ENCODE results near the gene STPG4. TPM values are rescaled to one million over a fixed set of nuclear protein-coding genes. Genes with fewer than 3 reads are reported as not detected.

STPG4 gene
- total RNA-seq, 2 experiments from 2014 or later, result 0.14 to 0.23 TPM

DNA sequence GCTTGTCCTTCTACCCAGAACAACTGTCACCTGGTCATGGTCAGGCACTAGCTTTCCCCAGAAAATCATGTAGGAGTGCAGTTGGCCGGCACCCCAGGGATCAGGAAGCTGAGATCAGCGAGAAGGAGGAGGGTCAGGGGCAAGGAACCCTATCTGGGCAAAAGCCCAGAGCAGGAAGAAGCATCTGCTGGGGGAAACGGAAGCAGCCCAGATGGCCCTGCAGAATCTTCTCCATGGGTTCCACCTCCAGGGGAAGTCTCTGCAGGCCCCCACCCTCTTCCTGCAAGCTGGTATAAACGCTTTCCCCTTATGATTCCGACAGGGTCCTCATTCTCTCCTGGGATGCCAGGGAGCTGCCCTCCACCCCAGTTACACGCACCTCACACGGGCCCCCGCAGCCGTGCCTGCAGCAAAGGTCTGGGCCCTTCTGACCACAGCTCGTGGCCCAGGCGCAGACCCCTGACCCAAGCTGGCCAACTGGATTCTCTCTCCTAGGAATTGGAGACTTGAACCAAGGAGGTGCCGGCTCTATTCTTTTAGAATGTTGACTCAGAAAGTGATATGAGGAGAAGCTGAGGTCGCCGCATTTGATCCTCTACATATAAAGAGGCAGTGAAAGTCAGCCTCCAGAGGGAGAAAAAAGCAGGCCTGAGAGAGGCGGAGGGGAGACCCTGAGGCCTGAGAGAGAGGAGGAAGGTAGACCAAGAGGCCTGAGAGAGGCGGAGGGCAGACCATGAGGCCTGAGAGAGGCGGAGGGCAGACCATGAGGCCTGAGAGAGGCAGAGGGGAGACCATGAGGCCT lies 71.0 kb downstream of the STPG4 start:
- intact Hi-C loops (cut with DNase I, micrococcal nuclease), result no loop called here
- H3K27me3 Mint-ChIP-seq, result no peaks in the 10 kb centered on the region
- DNase-seq (no peak), ATAC-seq (no peak)
- CTCF ChIA-PET, result interaction anchor here (0.7 kb wide), 1 partner anchor 36 kb away, joined by 3 read pairs; no protein-coding TSS in a partner anchor
- no peaks in the 10 kb centered on the region for H3K36me3 Mint-ChIP-seq (ENCODE audit: low read depth)
- peaks cover 3% of the 10 kb centered on the region for H3K4me1 Mint-ChIP-seq
- POLR2A ChIA-PET, result no interaction called here
- H3K27ac Mint-ChIP-seq, result no peak overlapping the region
- H3K9me3 Mint-ChIP-seq (ENCODE audit: low read depth), result no peaks in the 10 kb centered on the region
- no peak overlapping the region for H3K4me3 Mint-ChIP-seq

DNA sequence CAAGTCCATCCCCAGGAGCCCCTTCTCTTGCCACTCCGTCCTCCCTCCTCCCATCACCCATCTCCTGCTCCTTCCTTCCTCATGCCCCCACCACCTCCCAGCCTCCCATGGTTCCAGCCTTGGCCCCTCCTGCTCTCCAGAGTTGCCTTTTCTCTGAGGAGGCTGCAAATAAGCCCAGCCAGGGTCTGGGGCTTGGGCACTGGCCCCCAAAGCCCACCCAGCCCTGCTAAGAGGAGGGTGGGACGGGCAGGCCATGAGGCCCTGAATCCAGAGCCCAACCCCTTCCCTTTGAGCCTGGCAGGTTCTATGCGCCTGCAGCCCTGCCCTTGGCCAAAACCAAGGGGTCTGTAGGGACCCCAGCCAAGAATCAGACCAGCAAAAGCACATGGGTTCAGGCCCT lies 71.6 kb downstream of the STPG4 start:
- Mint-ChIP-seq H3K4me1 (peaks cover 3% of the 10 kb centered on the region), H3K9me3 (ENCODE audit: low read depth) (no peaks in the 10 kb centered on the region), H3K36me3 (ENCODE audit: low read depth) (no peaks in the 10 kb centered on the region), H3K4me3 (no peak overlapping the region), H3K27me3 (no peaks in the 10 kb centered on the region), H3K27ac (no peak overlapping the region)
- ATAC-seq (no peak), DNase-seq (no peak)
- ChIA-PET CTCF (no interaction called here), POLR2A (no interaction called here)
- intact Hi-C loops (cut with DNase I, micrococcal nuclease), result no loop called here

DNA sequence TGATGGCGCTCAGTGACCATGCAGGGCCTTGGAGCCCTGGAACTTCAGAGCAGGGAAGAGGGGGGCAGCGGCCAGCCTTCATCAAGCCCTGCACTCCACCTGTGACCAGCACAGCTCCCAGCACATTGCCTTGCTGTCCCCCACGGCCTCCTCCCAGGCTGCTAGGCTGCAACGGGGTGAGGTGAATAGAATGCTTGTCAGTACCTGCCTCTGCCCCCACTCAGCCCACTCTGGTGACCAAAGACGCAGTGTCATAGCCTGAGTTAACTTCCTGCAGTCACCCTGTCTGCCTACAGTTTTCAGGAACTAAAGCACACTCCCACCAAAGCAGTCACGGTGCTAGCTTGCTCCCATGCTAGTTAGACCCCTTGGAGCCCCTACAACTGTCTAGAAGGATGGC lies 72.1 kb downstream of the STPG4 start:
- CTCF ChIA-PET, result no interaction called here
- H3K27me3 Mint-ChIP-seq, result no peaks in the 10 kb centered on the region
- H3K9me3 Mint-ChIP-seq (ENCODE audit: low read depth), result no peaks in the 10 kb centered on the region
- no peak overlapping the region for H3K4me3 Mint-ChIP-seq
- no peak for DNase-seq
- POLR2A ChIA-PET, result interaction anchor here (0.6 kb wide), 1 partner anchor 15 kb away, joined by 3 read pairs; no protein-coding TSS in a partner anchor
- no peak overlapping the region for H3K27ac Mint-ChIP-seq
- no peak for ATAC-seq
- intact Hi-C loops (cut with DNase I, micrococcal nuclease), result no loop called here
- H3K36me3 Mint-ChIP-seq (ENCODE audit: low read depth), result no peaks in the 10 kb centered on the region
- peaks cover 3% of the 10 kb centered on the region for H3K4me1 Mint-ChIP-seq

DNA sequence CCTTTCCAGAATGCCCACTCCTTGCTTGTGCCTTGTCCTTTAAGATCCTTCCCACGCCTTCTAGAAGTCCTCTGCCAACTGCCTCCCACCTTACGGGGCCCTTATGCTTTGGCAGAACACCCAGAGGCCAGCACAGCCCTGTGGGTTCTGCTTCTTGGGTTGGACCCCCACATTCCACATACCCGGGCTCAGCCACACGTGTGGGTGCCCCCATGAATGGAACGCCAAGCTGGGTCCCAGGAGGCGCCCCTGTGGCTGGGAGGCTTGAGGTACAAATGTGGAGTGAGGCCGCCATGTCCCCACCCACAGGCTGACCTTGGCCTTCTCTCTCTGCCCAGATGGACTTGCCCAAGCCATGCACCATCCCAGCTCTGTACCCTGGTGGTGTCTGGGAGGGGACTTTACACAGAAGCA lies 74.2 kb downstream of the STPG4 start:
- no peak for ATAC-seq
- no peak for DNase-seq
- Mint-ChIP-seq H3K9me3 (ENCODE audit: low read depth) (no peaks in the 10 kb centered on the region), H3K36me3 (ENCODE audit: low read depth) (no peaks in the 10 kb centered on the region), H3K27ac (no peak overlapping the region), H3K27me3 (no peaks in the 10 kb centered on the region), H3K4me3 (no peak overlapping the region), H3K4me1 (no peaks in the 10 kb centered on the region)
- intact Hi-C loops (cut with DNase I, micrococcal nuclease), result no loop called here
- ChIA-PET CTCF (interaction anchor here (0.9 kb wide), 1 partner anchor 29 kb away, joined by 6 read pairs; no protein-coding TSS in a partner anchor), POLR2A (no interaction called here)

DNA sequence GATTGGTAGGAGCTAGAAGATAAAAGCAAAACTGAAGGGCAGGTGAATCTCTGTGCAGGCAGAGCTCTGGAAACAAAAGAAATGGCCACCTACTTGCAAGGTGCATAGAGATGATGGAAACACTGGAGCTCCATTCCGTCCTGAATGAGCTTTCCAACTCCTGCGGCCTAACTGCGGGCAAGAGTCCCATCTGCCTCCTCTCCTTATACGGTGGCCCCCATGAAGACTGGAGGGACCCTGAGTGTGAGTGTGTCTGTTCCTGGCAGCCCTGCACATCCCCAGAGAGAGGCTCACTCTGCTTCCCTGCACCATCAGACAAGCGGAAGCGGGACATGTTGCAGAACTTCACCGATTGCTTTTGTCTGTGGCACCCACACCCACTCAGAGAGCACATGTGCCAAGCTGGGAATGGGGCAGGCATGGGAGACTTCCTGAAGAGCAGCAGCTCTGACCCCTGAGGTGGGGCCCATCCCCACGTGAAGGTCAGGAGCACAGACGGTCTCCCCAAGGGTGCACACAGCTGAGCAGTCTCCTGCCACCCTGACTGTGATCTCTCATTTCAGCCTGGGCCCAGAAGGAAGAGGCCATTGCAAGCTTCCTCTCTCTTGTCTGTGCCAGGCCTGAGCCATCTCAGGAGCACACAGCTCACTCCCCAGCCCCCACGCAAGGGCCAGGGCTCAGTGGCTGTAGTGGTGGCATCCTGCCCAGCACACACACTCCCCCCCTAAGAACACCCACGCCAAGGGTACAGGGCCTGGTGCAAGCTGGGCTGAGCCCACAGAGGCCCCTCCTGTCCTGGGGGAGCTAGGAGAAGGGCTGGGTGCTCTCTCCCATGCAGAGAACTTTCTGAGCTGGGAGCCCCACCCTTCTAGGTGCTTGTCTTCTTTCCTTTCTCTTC lies 75.3 kb downstream of the STPG4 start:
- DNase-seq (no peak), ATAC-seq (no peak)
- Mint-ChIP-seq H3K9me3 (ENCODE audit: low read depth) (no peaks in the 10 kb centered on the region), H3K4me3 (no peak overlapping the region), H3K36me3 (ENCODE audit: low read depth) (no peaks in the 10 kb centered on the region), H3K27me3 (no peaks in the 10 kb centered on the region), H3K4me1 (no peaks in the 10 kb centered on the region), H3K27ac (no peak overlapping the region)
- ChIA-PET CTCF (interaction anchor here (0.9 kb wide), 1 partner anchor 30 kb away, joined by 6 read pairs; no protein-coding TSS in a partner anchor), POLR2A (no interaction called here)
- intact Hi-C loops (cut with DNase I, micrococcal nuclease), result no loop called here

DNA sequence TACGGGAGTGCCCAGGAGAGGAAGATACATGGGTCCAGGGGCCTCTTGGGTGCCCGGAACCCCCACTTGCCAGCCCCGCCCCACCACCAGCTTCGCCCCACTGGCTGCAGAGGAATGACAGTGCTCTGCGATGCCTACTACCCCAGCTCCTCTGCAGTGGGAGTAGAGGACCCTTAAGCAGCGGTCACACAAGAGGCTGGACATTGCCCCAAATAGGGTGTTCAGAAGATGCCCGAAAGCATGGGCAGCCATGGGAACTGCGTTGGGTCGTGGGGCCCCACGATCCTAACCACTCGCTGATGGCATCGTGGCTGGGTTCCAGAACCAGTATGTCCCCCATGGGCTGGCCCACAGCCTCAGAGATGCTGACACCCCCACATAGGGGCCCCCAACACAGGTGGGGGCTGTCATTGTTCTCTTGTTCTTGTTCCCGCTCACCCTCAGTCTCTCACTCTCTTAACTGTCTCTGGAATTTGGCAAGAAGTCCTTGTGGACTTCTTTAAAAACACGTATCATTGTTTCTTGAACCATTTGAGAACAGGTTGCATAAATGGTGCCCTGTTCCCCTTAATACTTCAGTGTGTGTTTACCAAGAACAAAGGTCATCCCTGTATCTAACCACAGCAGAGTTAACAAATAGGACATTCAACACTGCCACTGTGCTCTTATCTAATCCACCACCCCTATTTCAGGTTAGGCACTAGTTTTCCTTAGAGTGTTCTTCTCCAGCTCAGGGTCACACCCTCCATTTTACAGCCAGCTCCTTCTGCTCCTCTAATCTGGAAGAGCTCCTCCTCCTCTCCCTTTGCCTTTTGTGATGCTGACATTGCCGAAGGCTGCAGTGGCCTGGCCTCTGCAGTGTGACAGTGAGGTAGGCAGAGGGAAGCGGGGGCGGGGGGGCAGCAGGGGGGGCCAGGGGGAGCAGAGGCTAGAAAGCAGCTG lies 76.3 kb downstream of the STPG4 start:
- Mint-ChIP-seq H3K9me3 (ENCODE audit: low read depth) (no peaks in the 10 kb centered on the region), H3K4me3 (no peak overlapping the region), H3K27me3 (no peaks in the 10 kb centered on the region), H3K4me1 (no peaks in the 10 kb centered on the region), H3K36me3 (ENCODE audit: low read depth) (no peaks in the 10 kb centered on the region), H3K27ac (no peak overlapping the region)
- DNase-seq (no peak), ATAC-seq (no peak)
- ChIA-PET POLR2A (no interaction called here), CTCF (no interaction called here)
- intact Hi-C loops (cut with DNase I, micrococcal nuclease), result no loop called here

DNA sequence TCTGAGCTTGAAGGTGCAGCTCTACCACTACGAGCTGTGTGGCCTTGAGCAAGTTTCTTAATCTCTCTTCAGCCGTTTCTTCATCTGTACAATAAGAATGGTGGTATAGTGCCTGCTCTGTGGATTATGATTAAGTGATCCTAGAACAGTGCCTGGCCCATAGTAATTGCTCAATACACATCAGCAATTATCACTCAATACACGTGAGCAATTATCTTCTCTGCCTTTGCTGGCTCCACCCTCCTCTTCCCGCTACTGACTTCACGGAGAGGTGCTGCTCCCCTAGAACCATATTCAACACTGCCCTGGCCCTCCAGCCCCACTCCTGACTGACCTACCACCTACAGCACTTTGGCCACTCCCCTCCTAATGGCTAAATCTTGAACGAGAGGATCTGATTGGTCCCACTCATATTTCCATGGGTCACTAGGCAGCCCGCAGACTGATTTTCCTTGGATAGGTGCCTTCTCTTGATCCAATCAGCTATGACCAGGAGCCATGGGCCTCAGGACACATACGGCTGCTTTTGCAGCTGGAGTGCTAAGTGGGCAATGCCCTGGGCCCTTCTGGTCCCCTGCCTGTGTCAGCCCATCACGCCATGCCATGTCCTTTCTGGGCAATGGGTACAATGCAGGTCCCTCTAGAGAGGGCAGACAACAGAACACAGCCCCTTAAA lies 77.5 kb downstream of the STPG4 start:
- Mint-ChIP-seq H3K4me3 (no peak overlapping the region), H3K27me3 (no peaks in the 10 kb centered on the region), H3K27ac (no peak overlapping the region), H3K36me3 (ENCODE audit: low read depth) (peaks cover 6% of the 10 kb centered on the region), H3K4me1 (no peaks in the 10 kb centered on the region), H3K9me3 (ENCODE audit: low read depth) (no peaks in the 10 kb centered on the region)
- POLR2A ChIA-PET, result no interaction called here
- no peak for DNase-seq
- intact Hi-C loops (cut with DNase I, micrococcal nuclease), result no loop called here
- CTCF ChIA-PET, result no interaction called here
- no peak for ATAC-seq

DNA sequence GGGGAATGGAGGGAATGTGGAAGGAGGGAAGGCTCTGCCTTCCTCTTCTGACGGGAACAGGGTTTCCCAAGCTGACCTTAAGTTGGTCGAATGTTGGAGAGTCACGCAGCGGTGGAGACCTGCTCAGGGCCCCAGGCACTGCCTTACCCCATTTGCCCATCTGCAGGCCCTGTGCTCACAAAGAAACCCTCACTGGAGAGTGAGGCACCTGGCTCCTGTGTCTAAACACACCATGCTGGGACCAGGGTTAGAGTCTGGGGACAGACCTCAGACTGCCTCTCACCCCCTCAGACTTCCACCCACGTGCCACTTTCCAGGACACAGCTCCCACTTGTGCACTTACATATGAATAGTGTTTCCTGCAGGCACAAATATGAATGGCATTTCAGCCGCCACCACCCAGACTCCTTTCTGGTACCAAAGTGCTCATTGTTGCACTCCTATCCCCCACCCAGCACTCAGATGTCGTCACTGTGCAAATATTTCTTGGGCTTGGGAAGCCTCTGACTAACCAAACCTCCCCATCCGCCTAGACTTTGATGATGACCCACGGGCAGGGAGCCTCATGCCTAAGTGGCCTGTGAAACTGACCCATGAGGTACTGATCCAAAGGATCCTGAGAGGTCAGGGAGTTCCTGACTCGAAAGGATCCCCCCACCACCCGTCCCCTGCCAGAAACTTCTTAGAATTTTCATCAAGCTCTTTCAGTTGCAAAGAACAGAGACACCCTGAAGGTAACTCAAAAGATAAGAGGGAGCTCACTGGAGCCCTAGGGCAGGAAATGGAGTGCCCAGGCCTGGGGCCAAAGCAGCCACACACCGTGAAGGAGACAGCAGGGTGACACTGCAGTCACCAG lies 78.3 kb downstream of the STPG4 start:
- no peak for DNase-seq
- Mint-ChIP-seq H3K4me1 (peaks cover 5% of the 10 kb centered on the region), H3K27me3 (no peaks in the 10 kb centered on the region), H3K27ac (no peak overlapping the region), H3K4me3 (no peak overlapping the region), H3K36me3 (ENCODE audit: low read depth) (peaks cover 7% of the 10 kb centered on the region), H3K9me3 (ENCODE audit: low read depth) (no peaks in the 10 kb centered on the region)
- no peak for ATAC-seq
- intact Hi-C loops (cut with DNase I, micrococcal nuclease), result no loop called here
- POLR2A ChIA-PET, result interaction anchor here (0.6 kb wide), 1 partner anchor 112 kb away, joined by 3 read pairs; no protein-coding TSS in a partner anchor
- CTCF ChIA-PET, result interaction anchor here (1.0 kb wide), 1 partner anchor 9 kb away, joined by 3 read pairs; no protein-coding TSS in a partner anchor

DNA sequence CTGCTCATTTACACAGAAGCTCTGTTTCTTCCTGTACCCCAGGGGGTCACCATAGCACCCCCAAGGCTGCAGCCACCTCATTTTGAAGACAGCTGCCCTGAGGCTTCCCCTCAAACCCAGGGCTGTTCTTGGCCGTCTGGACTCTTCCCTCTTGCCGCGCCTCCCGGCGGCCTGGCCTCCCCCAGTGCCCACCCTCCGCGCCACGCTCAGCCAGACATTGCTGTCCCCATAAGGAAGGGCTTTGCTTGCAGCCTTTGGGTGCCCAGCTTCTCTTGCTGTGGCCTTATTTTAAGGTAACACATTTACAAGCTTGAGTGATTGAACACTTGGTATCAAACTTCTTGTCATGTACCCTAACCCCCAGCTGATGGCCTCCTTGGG lies 79.0 kb downstream of the STPG4 start:
- ATAC-seq (no peak), DNase-seq (no peak)
- peaks cover 10% of the 10 kb centered on the region for H3K36me3 Mint-ChIP-seq (ENCODE audit: low read depth)
- peaks cover 12% of the 10 kb centered on the region for H3K4me1 Mint-ChIP-seq
- no peak overlapping the region for H3K27ac Mint-ChIP-seq
- intact Hi-C loops (cut with DNase I, micrococcal nuclease), result no loop called here
- no peak overlapping the region for H3K4me3 Mint-ChIP-seq
- no peaks in the 10 kb centered on the region for H3K27me3 Mint-ChIP-seq
- no peaks in the 10 kb centered on the region for H3K9me3 Mint-ChIP-seq (ENCODE audit: low read depth)
- ChIA-PET POLR2A (interaction anchor here (0.6 kb wide), 1 partner anchor 111 kb away, joined by 3 read pairs; no protein-coding TSS in a partner anchor), CTCF (interaction anchor here (1.0 kb wide), 1 partner anchor 9 kb away, joined by 3 read pairs; no protein-coding TSS in a partner anchor)

Measured in activated CD4-positive, alpha-beta T cell treated with anti-CD3 and anti-CD28 coated beads for 36 hours (primary cell).